Measurements from ENCODE around the gene TMEM91.
"Not testable (repeated sequence)": the region's sequence is repeated elsewhere in the genome, so short reads cannot be mapped to it uniquely, and the experiment has no call there.

Gene TMEM91

DNA sequence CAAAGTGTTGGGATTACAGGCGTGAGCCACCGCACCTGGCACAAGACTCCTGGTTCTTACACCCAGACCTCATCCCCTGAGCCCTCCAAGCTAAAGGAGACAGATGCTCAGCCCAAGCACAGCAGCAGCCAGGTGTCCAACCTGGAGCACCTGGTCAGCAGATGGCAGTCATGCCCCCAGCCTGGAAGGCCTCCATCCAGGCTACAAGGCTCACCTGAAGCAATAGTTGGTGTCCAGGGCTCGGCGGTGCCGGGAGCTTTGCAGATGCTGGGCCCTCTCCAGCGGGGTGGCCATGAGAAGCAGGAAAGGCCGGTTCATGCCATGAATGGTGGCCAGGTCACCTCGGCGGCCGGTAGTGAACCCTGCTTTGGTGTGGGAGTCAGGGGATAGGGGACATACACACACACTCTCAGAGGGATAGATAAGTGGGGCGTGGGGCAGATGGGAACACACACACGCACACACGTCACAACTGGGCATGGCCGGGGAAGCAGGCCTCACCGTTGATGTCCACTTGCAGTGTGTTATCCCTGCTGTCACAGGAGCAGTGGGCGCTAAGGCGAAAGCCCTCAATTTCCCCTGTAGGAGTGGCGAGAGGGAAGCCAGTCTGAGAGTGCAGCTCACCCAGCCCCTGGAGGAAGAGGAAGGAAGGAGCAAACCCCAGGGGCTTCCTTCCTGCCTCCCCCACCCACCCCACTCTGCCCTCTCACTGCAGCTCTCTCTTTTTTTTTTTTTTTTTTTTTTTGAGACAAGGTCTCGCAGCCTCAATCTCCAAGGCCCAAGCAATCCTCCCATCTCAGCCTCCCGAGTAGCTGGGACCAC, 34.5 kb upstream of the TMEM91 start:
- Histone ChIP-seq H3K27me3 (ENCODE audit: insufficient read depth, low read length) (no peaks in the 10 kb centered on the region), H2AFZ (ENCODE audit: low read depth, low read length) (no peak overlapping the region), H3K4me3 (ENCODE audit: low read length) (no peak overlapping the region), H3K36me3 (ENCODE audit: insufficient read depth, low read length) (peaks cover 4% of the 10 kb centered on the region), H3K4me1 (ENCODE audit: insufficient read depth, low read length) (no peaks in the 10 kb centered on the region), H3K9me3 (ENCODE audit: low read length) (no peaks in the 10 kb centered on the region)

DNA sequence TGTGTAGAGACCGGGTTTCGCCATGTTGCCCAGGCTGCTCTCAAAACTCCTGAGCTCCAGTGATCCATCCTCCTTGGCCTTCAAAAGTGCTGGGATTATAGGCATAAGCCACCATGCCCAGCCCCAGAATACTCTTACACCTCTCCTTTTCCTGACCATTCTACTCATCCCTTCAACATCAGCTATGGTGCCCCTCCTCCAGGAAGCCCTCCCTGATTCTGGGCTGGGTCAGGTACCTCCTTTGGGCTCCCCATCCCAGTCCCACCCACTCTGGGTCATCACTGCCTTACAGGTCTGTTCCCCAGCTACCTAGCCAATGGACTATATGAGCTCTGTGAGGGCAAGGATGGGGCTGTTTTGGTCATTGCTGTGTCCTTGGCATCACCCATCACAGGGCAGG, 32.2 kb upstream of the TMEM91 start:
- Histone ChIP-seq H3K4me1 (ENCODE audit: insufficient read depth, low read length) (no peaks in the 10 kb centered on the region), H3K4me3 (ENCODE audit: low read length) (no peak overlapping the region), H3K9me3 (ENCODE audit: low read length) (no peaks in the 10 kb centered on the region), H2AFZ (ENCODE audit: low read depth, low read length) (no peak overlapping the region), H3K27me3 (ENCODE audit: insufficient read depth, low read length) (no peaks in the 10 kb centered on the region), H3K36me3 (ENCODE audit: insufficient read depth, low read length) (peaks cover 4% of the 10 kb centered on the region)

DNA sequence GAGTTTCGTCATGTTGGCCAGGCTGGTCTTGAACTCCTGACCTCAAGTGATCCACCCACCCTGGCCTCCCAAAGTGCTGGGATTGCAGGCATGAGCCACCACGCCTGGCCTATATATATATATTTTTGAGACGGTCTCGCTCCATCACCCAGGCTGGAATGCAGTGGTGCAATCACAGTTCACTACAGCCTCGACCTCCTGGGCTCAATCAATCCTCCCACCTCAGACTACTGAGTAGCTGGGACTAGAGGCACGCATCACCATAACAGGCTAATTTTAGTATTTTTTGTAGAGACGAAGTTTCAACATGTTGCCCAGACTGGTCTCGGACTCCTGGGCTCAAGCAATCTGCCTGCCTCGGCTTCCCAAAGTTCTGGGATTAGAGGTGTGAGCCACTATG, 29.4 kb upstream of the TMEM91 start:
- H3K36me3 ChIP-seq (ENCODE audit: insufficient read depth, low read length); H3K4me3 ChIP-seq (ENCODE audit: low read length); H3K9me3 ChIP-seq (ENCODE audit: low read length); H2AFZ ChIP-seq (ENCODE audit: low read depth, low read length); H3K4me1 ChIP-seq (ENCODE audit: insufficient read depth, low read length): not testable (repeated sequence)
- peaks cover 11% of the 10 kb centered on the region for H3K27me3 ChIP-seq (ENCODE audit: insufficient read depth, low read length)

DNA sequence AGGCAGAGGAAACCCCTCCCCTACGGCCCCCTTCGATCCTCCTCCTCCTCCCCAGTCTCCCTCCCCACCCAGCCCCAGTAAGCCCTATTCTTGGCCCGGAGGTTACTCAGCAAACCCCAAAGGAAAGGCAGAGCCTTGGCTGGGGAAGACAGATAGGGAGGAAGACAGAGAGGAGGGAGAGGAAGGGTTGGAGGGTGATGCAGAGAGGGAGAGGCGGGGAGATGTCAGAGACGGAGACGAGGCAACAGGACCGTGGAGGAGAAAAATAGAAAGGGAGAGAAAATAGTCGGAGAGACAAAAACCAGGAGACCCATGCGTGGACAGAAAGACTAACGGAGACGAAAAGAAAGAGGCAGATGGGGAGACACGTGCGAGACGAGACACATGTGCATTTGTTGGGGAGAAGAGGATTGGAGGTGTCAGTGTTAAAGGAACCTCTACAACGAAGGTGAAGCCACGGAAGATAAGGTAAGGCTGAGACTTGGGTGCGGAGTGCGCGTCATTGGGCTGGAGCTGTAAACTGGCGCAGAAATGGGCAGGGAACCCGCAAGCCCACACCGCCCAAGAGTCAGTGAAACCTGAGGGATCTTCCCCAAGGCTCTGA, 25.5 kb upstream of the TMEM91 start:
- Histone ChIP-seq H3K36me3 (ENCODE audit: insufficient read depth, low read length) (peaks cover 4% of the 10 kb centered on the region), H3K4me1 (ENCODE audit: insufficient read depth, low read length) (peaks cover 24% of the 10 kb centered on the region), H2AFZ (ENCODE audit: low read depth, low read length) (peak overlapping the region; percentile 73), H3K9me3 (ENCODE audit: low read length) (no peaks in the 10 kb centered on the region), H3K27me3 (ENCODE audit: insufficient read depth, low read length) (peaks cover 20% of the 10 kb centered on the region), H3K4me3 (ENCODE audit: low read length) (peak overlapping the region; percentile 53)

DNA sequence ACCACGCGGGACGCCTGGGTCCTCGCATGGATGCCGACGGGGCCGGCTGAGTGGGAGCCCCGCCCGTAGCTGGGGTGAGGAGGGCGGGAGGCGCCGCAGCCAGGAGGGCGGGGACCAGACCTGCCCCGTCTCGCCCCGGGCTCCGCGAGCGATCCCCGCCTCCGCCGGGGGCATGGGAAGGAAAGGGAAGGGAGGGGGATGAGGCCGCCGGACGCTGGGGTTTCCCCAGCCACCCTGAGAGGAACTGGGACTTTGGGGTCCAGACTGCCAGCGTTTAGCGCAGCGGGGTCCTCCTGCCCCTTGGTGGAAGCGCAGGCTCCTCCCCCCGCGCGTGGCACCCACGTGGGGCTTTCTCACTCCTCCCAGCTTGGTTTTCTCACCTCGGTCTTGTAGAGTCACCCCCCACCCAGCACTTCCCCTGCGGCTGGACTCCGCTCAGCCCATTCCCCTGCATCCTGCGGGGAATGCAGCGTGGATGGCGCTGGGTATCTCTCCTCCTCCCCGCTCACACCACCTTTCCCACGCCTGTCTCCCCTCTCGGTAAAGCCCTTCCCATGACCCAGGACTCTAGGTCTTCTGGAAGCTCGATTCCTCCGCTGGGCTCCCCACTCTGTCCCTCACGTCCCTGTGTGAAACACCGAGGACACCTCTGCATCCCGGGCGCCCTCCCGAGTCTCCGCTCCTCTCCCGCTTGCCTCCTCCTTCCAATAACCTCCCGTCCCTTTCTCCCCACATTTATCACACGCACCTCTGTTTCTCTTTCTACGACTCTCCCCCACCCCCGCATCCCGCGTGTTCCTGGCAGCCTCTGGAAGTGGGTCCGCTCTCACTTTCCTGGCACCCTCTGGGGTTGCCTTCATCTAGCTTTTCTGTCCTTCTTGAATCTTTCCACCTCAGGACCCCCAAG, 24.7 kb upstream of the TMEM91 start:
- peaks cover 4% of the 10 kb centered on the region for H3K36me3 ChIP-seq (ENCODE audit: insufficient read depth, low read length)
- H3K4me3 ChIP-seq (ENCODE audit: low read length): peak overlapping the region; percentile 53
- no peaks in the 10 kb centered on the region for H3K9me3 ChIP-seq (ENCODE audit: low read length)
- H3K27me3 ChIP-seq (ENCODE audit: insufficient read depth, low read length): peaks cover 20% of the 10 kb centered on the region
- peaks cover 24% of the 10 kb centered on the region for H3K4me1 ChIP-seq (ENCODE audit: insufficient read depth, low read length)
- H2AFZ ChIP-seq (ENCODE audit: low read depth, low read length): peak overlapping the region; percentile 73

DNA sequence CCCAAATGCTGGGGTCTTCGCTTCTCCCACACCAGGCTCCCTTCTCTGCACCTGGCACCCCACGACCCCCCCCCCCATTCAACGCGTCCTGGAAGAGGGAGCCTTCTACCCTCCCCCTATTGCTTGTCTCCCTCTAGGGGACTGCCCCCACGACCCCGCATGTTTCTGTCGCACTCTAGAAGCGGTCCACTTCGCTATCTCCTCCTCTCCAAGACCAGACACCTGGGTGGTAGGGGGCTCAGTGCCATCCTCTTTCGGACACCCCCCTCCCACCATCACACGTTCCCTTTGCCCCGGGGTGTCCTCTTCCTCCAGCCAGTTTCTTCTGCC, 24.1 kb upstream of the TMEM91 start:
- Histone ChIP-seq H3K4me1 (ENCODE audit: insufficient read depth, low read length) (peaks cover 24% of the 10 kb centered on the region), H3K4me3 (ENCODE audit: low read length) (peak overlapping the region; percentile 53), H3K27me3 (ENCODE audit: insufficient read depth, low read length) (peaks cover 20% of the 10 kb centered on the region), H2AFZ (ENCODE audit: low read depth, low read length) (no peak overlapping the region), H3K36me3 (ENCODE audit: insufficient read depth, low read length) (peaks cover 4% of the 10 kb centered on the region), H3K9me3 (ENCODE audit: low read length) (no peaks in the 10 kb centered on the region)

DNA sequence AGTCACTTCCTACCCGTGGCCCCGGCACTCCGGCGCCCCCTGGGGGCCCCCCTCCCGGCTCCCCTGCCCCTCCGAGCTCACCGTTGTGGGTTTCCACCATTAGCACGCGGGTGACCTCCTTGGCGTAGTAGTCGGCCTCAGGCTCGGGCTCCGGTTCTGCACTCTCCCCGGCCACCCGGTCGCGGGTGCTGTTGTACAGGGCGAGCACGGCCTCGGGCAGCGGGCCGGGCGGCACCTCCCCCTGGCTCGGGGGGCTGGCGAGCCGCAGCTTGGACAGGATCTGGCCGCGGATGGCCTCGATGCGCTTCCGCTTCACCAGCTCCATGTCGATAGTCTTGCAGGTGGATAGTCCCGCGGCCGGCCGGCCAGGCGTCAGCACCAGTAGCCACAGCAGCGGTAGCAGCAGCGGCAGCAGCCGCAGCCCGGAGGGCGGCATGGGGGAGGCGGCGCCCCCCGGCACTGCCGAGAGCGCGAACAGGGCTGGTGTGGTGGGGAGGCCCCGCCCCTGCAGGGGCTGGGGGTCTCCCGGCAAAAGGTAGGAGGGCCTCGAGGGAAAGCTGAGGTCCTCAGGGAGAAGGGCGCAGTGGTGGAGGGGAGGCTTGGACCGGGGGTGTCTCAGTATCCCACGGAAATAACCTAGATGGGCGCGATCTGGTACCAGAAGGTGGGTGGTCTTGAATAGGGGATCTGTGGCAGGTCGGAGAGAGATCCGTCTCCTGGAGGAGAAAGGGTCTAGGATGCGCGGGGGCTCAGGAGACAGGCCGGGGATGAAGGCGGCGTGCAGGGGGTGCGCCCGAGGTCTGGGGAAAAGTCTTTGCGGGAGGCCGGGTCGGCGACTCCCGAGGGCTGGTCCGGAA, 23.5 kb upstream of the TMEM91 start:
- Histone ChIP-seq H3K4me1 (ENCODE audit: insufficient read depth, low read length) (peaks cover 24% of the 10 kb centered on the region), H2AFZ (ENCODE audit: low read depth, low read length) (peak overlapping the region; percentile 56), H3K36me3 (ENCODE audit: insufficient read depth, low read length) (peaks cover 4% of the 10 kb centered on the region), H3K4me3 (ENCODE audit: low read length) (peak overlapping the region; percentile 53), H3K9me3 (ENCODE audit: low read length) (no peaks in the 10 kb centered on the region), H3K27me3 (ENCODE audit: insufficient read depth, low read length) (peaks cover 20% of the 10 kb centered on the region)

DNA sequence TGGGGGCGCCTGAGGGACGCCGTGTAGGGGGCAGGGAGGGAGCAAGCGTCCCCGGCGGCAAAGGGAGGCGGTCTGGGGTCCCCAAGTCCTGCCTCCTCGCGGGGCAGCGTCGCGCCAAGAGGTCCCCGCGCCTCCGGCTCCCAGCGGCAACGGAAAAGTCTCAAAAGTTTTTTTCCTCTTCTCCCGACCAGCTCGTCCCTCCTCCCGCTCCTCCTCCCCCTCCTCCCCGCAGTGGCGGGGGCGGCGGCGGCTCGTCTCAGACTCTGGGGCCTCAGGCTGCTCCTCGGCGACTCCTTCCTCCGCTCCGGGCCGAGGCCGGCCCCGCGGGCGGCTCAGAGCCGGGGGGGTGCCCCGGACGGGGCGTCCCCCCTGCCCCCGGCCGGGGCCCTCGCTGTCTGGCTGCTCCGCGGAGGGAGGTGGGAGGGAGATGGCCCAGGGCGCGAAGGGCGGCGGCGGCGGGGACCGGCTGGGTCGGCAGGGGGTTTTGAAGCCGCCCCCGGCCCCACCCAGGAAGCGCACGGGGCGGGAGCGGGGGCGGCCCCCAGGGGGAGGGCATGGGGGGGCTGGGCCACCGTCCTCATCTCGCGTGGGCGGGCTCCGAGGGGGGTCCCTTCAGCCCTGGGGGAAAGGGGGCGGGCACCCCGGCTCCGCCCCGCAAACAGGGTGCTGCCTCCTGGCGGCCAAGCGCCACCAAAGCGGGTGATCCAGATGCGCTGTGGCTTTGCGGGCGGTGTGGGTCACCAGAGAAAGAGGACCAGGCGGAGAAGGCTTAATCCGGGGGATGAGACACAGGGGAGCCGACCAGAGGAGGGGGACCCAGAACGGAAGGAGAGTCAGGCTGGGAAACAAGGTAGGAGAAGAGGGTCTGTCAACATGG, 22.6 kb upstream of the TMEM91 start, which contains the start of gene TGFB1:
TSS of gene TGFB1 (minus strand) at position 457 of the 877 bp plus-strand sequence. CDS start 878 bp downstream, outside the sequence.
- Histone ChIP-seq H2AFZ (ENCODE audit: low read depth, low read length) (peak within 1 kb of the TSS; percentile 56), H3K9me3 (ENCODE audit: low read length) (no peaks in the 10 kb centered on the region), H3K4me3 (ENCODE audit: low read length) (peak within 1 kb of the TSS; percentile 53), H3K36me3 (ENCODE audit: insufficient read depth, low read length) (peaks cover 4% of the 10 kb centered on the region), H3K4me1 (ENCODE audit: insufficient read depth, low read length) (peaks cover 24% of the 10 kb centered on the region), H3K27me3 (ENCODE audit: insufficient read depth, low read length) (peaks cover 20% of the 10 kb centered on the region)

DNA sequence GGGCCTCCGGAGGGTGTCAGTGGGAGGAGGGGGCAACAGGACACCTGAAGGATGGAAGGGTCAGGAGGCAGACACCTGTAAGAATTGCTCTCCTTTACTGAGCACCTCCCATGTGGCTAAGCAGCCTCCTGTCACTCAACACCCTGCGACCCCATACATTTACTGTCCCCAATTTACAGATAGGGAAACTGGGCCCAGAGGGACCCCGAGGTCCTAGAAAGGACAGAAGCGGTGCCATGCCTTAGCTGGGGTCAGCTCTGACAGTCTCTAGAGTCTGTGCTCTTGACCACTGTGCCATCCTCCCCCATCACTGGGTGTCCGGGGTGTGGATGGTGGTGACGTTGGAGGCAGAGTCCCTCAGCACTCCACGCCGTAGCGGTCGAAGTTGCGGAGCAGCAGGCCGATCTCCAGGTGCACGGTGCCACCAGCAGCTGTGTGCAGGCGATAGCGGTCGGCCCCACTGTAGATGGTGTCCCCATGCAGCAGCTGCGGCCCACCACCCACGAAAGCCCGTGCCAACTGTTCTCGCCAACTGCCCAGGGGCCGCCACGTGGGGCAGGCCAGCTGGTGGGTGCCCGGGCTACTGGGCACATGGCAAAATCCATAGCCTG, 21.9 kb upstream of the TMEM91 start:
- no peak overlapping the region for H2AFZ ChIP-seq (ENCODE audit: low read depth, low read length)
- H3K9me3 ChIP-seq (ENCODE audit: low read length): no peaks in the 10 kb centered on the region
- H3K27me3 ChIP-seq (ENCODE audit: insufficient read depth, low read length): peaks cover 20% of the 10 kb centered on the region

DNA sequence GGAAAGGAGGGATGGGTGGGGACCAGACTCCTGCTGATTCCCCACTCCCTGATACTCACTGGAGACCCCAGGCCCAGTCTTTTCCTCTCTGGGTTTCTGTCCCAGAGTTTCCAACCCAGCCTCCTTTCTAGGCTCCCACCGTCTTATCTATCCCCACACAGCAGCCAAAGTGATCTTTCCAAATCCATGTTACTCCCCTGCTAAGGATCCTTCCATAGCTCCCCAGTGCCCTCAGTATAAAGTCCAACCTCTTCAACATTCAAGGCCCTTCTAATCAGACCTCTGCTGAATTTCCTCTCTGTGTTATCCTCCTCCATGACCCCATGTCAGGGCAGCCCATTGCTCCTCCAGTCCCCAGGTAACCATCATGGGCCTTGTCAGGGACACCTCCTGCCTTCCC, 21.3 kb upstream of the TMEM91 start:
- Histone ChIP-seq H3K27me3 (ENCODE audit: insufficient read depth, low read length) (peaks cover 20% of the 10 kb centered on the region), H3K9me3 (ENCODE audit: low read length) (no peaks in the 10 kb centered on the region), H3K36me3 (ENCODE audit: insufficient read depth, low read length) (peaks cover 4% of the 10 kb centered on the region), H3K4me1 (ENCODE audit: insufficient read depth, low read length) (peaks cover 24% of the 10 kb centered on the region), H3K4me3 (ENCODE audit: low read length) (no peak overlapping the region), H2AFZ (ENCODE audit: low read depth, low read length) (no peak overlapping the region)

More for the DNA sequence above, 21.9 kb upstream of the TMEM91 start:
- H3K4me1 ChIP-seq (ENCODE audit: insufficient read depth, low read length): peaks cover 24% of the 10 kb centered on the region
- H3K36me3 ChIP-seq (ENCODE audit: insufficient read depth, low read length): peaks cover 4% of the 10 kb centered on the region
- peak overlapping the region; percentile 53 for H3K4me3 ChIP-seq (ENCODE audit: low read length)

DNA sequence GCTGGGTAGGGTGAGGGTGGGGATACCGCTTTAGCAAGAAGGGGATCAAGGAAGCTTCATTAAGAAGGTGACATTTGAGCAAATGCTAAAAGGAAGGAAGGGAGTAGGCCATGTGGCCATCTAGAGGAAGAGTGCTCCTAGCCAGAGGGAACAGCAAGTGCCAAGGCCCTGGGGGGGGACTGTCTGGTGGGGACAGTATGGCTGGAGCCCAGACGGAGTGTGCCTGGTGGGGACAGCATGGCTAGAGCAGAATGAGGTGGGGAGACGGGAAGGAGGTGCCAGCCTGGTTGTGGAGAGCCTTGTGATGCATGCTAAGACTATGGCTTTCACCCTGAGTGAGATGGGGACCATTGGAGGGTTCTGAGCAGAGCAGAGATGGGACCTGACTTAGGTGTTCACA, 20.5 kb upstream of the TMEM91 start:
- H3K36me3 ChIP-seq (ENCODE audit: insufficient read depth, low read length): peaks cover 5% of the 10 kb centered on the region
- H3K4me1 ChIP-seq (ENCODE audit: insufficient read depth, low read length): peaks cover 24% of the 10 kb centered on the region
- H3K27me3 ChIP-seq (ENCODE audit: insufficient read depth, low read length): peaks cover 20% of the 10 kb centered on the region
- no peak overlapping the region for H2AFZ ChIP-seq (ENCODE audit: low read depth, low read length)
- no peak overlapping the region for H3K4me3 ChIP-seq (ENCODE audit: low read length)
- H3K9me3 ChIP-seq (ENCODE audit: low read length): no peaks in the 10 kb centered on the region
